GM19324 (cell line): ENCODE data around the gene SSBP3.

Experiments
- ATAC-seq: cut with Tn5 transposase; IDR thresholded peaks from one replicate; pipeline ENCODE4 v1.9.1; 2021; ENCODE audit warnings: mild to moderate bottlenecking, moderate library complexity; ENCODE audit not compliant: unreplicated experiment, low FRiP score

The SSBP3 gene

GRCh38 chr1:54375298-54375697, 30.9 kb downstream of the SSBP3 start:
- ATAC-seq = no peak

GRCh38 chr1:54374766-54375165, 31.4 kb downstream of the SSBP3 start:
- no peak for ATAC-seq

GRCh38 chr1:54372978-54373377, 33.2 kb downstream of the SSBP3 start:
- no peak for ATAC-seq

- ATAC-seq = no peak
Observed at GRCh38 chr1:54371942-54372275, 34.3 kb downstream of the SSBP3 start.

- no peak for ATAC-seq
Observed at GRCh38 chr1:54371038-54371941, 34.9 kb downstream of the SSBP3 start.

GRCh38 chr1:54370287-54370989, 35.8 kb downstream of the SSBP3 start:
- ATAC-seq = no peak

- ATAC-seq = no peak
Observed at GRCh38 chr1:54367613-54368012, 38.6 kb downstream of the SSBP3 start.

GRCh38 chr1:54365847-54366246, 40.3 kb downstream of the SSBP3 start:
- no peak for ATAC-seq

- no peak for ATAC-seq
Observed at GRCh38 chr1:54365398-54365797, 40.8 kb downstream of the SSBP3 start.

GRCh38 chr1:54364995-54365394, 41.2 kb downstream of the SSBP3 start:
- ATAC-seq = no peak

GRCh38 chr1:54364582-54364981, 41.6 kb downstream of the SSBP3 start:
- ATAC-seq = no peak

- no peak for ATAC-seq
Observed at GRCh38 chr1:54363925-54364324, 42.3 kb downstream of the SSBP3 start.

GRCh38 chr1:54362881-54363340, 43.3 kb downstream of the SSBP3 start:
- ATAC-seq = no peak

GRCh38 chr1:54361342-54361741, 44.9 kb downstream of the SSBP3 start:
- ATAC-seq = no peak

- no peak for ATAC-seq
Observed at GRCh38 chr1:54360165-54361005, 45.8 kb downstream of the SSBP3 start.

GRCh38 chr1:54359393-54360162, 46.6 kb downstream of the SSBP3 start:
- no peak for ATAC-seq

GRCh38 chr1:54358503-54359168, 47.6 kb downstream of the SSBP3 start:
- ATAC-seq = no peak

- ATAC-seq = no peak
Observed at GRCh38 chr1:54357967-54358366, 48.2 kb downstream of the SSBP3 start.

- no peak for ATAC-seq
Observed at GRCh38 chr1:54356680-54357147, 49.5 kb downstream of the SSBP3 start.
